H9 (cell line): ENCODE measurements around the gene DDX6. TPM values are rescaled to one million over a fixed set of nuclear protein-coding genes. Genes with fewer than 3 reads are reported as not detected.

ENCODE experiments used
- DNase-seq: peaks from one replicate; pipeline ENCODE4 v3.0.0-alpha.2; 2017
- H2AFZ ChIP-seq: one replicate; pipeline ENCODE4 v1.6.1; 2013; ENCODE audit warnings: mild to moderate bottlenecking, low read length, control low read depth, moderate library complexity
- H2AK5ac ChIP-seq: 2 replicates; pipeline ENCODE4 v1.6.1; 2013; ENCODE audit warnings: low read length, control low read depth, mixed read lengths; ENCODE audit not compliant: insufficient read length
- H2BK120ac ChIP-seq: one replicate; pipeline ENCODE4 v1.6.1; 2013; ENCODE audit warnings: low read depth, mild to moderate bottlenecking, low read length, control low read depth, inconsistent platforms; ENCODE audit not compliant: poor library complexity, severe bottlenecking
- H2BK12ac ChIP-seq: 2 replicates; pipeline ENCODE4 v1.6.1; 2013; ENCODE audit warnings: low read length, control low read depth, mixed read lengths, low read depth; ENCODE audit not compliant: insufficient read length
- H2BK15ac ChIP-seq: 2 replicates; pipeline ENCODE4 v1.6.1; 2013; ENCODE audit warnings: low read depth, low read length, control low read depth
- H2BK20ac ChIP-seq: one replicate; pipeline ENCODE4 v1.6.1; 2013; ENCODE audit warnings: low read depth, mild to moderate bottlenecking, low read length, control low read depth, inconsistent platforms; ENCODE audit not compliant: poor library complexity, severe bottlenecking
- H2BK5ac ChIP-seq: 2 replicates; pipeline ENCODE4 v1.6.1; 2013; ENCODE audit warnings: low read length, control low read depth, mixed read lengths; ENCODE audit not compliant: insufficient read length
- H3K14ac ChIP-seq: 2 replicates; pipeline ENCODE4 v1.6.1; 2013; ENCODE audit warnings: low read length, control low read depth; ENCODE audit not compliant: insufficient read depth
- H3K18ac ChIP-seq: 2 replicates; pipeline ENCODE4 v1.6.1; 2013; ENCODE audit warnings: low read depth, mild to moderate bottlenecking, mixed read lengths, low read length, control low read depth; ENCODE audit not compliant: insufficient read length
- H3K23ac ChIP-seq: 2 replicates; pipeline ENCODE4 v1.6.1; 2013; ENCODE audit warnings: low read length, control low read depth, mixed read lengths, low read depth; ENCODE audit not compliant: insufficient read length
- H3K23me2 ChIP-seq: 2 replicates; pipeline ENCODE4 v1.6.1; 2013; ENCODE audit warnings: low read depth, mild to moderate bottlenecking, mixed read lengths, low read length, control low read depth; ENCODE audit not compliant: insufficient read length, poor library complexity, severe bottlenecking
- H3K27ac ChIP-seq: 2 replicates; pipeline ENCODE4 v1.5.1; 2013; ENCODE audit warnings: low read length, control low read depth, mixed read lengths, low read depth; ENCODE audit not compliant: insufficient read length
- H3K27me3 ChIP-seq: 2 replicates; pipeline ENCODE4 v1.6.1; 2013; ENCODE audit warnings: low read length, control low read depth, inconsistent platforms; ENCODE audit not compliant: insufficient read depth
- H3K4ac ChIP-seq: 2 replicates; pipeline ENCODE4 v1.6.1; 2013; ENCODE audit warnings: low read depth, mild to moderate bottlenecking, control low read depth, inconsistent platforms, low read length, moderate library complexity
- H3K4me1 ChIP-seq: 2 replicates; pipeline ENCODE4 v1.6.1; 2013; ENCODE audit warnings: low read length, control low read depth, inconsistent platforms; ENCODE audit not compliant: insufficient read depth
- H3K4me2 ChIP-seq: 2 replicates; pipeline ENCODE4 v1.6.1; 2013; ENCODE audit warnings: low read length, control low read depth, mixed read lengths; ENCODE audit not compliant: insufficient read length, insufficient read depth
- H3K56ac ChIP-seq: 2 replicates; pipeline ENCODE4 v1.6.1; 2013; ENCODE audit warnings: low read depth, mild to moderate bottlenecking, mixed read lengths, low read length, control low read depth; ENCODE audit not compliant: insufficient read length
- H3K79me1 ChIP-seq: 2 replicates; pipeline ENCODE4 v1.6.1; 2013; ENCODE audit warnings: low read depth, mild to moderate bottlenecking, moderate library complexity, low read length, control low read depth, inconsistent platforms; ENCODE audit not compliant: insufficient read depth, poor library complexity, severe bottlenecking
- H3K79me2 ChIP-seq: 2 replicates; pipeline ENCODE4 v1.6.1; 2013; ENCODE audit warnings: low read length, control low read depth, inconsistent platforms; ENCODE audit not compliant: insufficient read depth
- H3K9ac ChIP-seq: 2 replicates; pipeline ENCODE4 v1.6.1; 2013; ENCODE audit warnings: low read length, control low read depth, mixed read lengths; ENCODE audit not compliant: insufficient read length; ENCODE audit errors: extremely low read depth
- H3K9me3 ChIP-seq: one replicate; pipeline ENCODE4 v1.6.1; 2013; ENCODE audit warnings: low read depth, low read length, inconsistent platforms; ENCODE audit not compliant: control insufficient read depth
- H3T11ph ChIP-seq: one replicate; pipeline ENCODE4 v1.6.1; 2013; ENCODE audit warnings: mild to moderate bottlenecking, low read length, control low read depth, inconsistent platforms
- H4K20me1 ChIP-seq: one replicate; pipeline ENCODE4 v1.6.1; 2013; ENCODE audit not compliant: control insufficient read depth, insufficient read length, insufficient read depth
- H4K5ac ChIP-seq: 2 replicates; pipeline ENCODE4 v1.6.1; 2013; ENCODE audit warnings: low read depth, mild to moderate bottlenecking, mixed read lengths, low read length, control low read depth; ENCODE audit not compliant: insufficient read length
- H4K8ac ChIP-seq: replicated peaks from 2 replicates; pipeline ENCODE4 v1.6.1; 2013; ENCODE audit warnings: low read length, control low read depth, mixed read lengths, low read depth; ENCODE audit not compliant: insufficient read length
- H4K91ac ChIP-seq: 2 replicates; pipeline ENCODE4 v1.6.1; 2013; ENCODE audit warnings: low read depth, mild to moderate bottlenecking, moderate library complexity, mixed read lengths, low read length, control low read depth; ENCODE audit not compliant: insufficient read length
- H3K27ac Mint-ChIP-seq, 3 experiments: 2 replicates in 2 of 3; 3 replicates in 1 of 3; pipeline ENCODE4 v1.8.0; 2020 to 2021; ENCODE audit warnings: mixed read lengths in 3 of 3, mild to moderate bottlenecking in 1 of 3, moderate library complexity in 1 of 3
- H3K27me3 Mint-ChIP-seq: 2 replicates; pipeline ENCODE4 v1.8.0; 2021; ENCODE audit warnings: low read depth, mild to moderate bottlenecking, moderate library complexity, mixed read lengths
- H3K36me3 Mint-ChIP-seq, 3 experiments: 2 replicates in 2 of 3; 3 replicates in 1 of 3; pipeline ENCODE4 v1.8.0; 2020 to 2021; ENCODE audit warnings: low read depth in 3 of 3, mixed read lengths in 3 of 3; ENCODE audit not compliant: insufficient read depth in 1 of 3
- H3K4me1 Mint-ChIP-seq, 2 experiments: 2 replicates each; pipeline ENCODE4 v1.8.0; 2020; ENCODE audit warnings: mixed read lengths in 2 of 2
- H3K4me3 Mint-ChIP-seq, 2 experiments: 2 replicates in 1 of 2; 3 replicates in 1 of 2; pipeline ENCODE4 v1.8.0; 2020 to 2021; ENCODE audit warnings: mild to moderate bottlenecking in 2 of 2, mixed read lengths in 2 of 2, moderate library complexity in 1 of 2
- H3K9me3 Mint-ChIP-seq, 2 experiments: 2 replicates in 1 of 2; 3 replicates in 1 of 2; pipeline ENCODE4 v1.8.0; 2020; ENCODE audit warnings: mild to moderate bottlenecking in 2 of 2, mixed read lengths in 2 of 2, moderate library complexity in 1 of 2
- CTCF ChIP-seq: fragments of 200-600 bp; sonication (generic); conservative IDR thresholded peaks from 3 replicates; pipeline ENCODE4 v1.8.0; 2021; ENCODE audit warnings: antibody characterized with exemption, mild to moderate bottlenecking
- WGBS: extraction: QIAGEN DNeasy Blood & Tissue Kit; methylation state at CpG from one replicate; pipeline ENCODE4 v1.1.7; 2013; ENCODE audit warnings: missing lambda C conversion rate, low lambda C conversion rate, mixed read lengths; ENCODE audit not compliant: insufficient read length; ENCODE audit errors: extremely low coverage; 5-methylcytosine and 5-hydroxymethylcytosine counted together
- total RNA-seq: library from RNA; stranded (reverse); gene quantifications from 2 replicates; pipeline ENCODE4 v1.2.1, GENCODE V29; 2021

Gene DDX6
- total RNA-seq, 1 experiment from 2014 or later, result 221 TPM

DNA sequence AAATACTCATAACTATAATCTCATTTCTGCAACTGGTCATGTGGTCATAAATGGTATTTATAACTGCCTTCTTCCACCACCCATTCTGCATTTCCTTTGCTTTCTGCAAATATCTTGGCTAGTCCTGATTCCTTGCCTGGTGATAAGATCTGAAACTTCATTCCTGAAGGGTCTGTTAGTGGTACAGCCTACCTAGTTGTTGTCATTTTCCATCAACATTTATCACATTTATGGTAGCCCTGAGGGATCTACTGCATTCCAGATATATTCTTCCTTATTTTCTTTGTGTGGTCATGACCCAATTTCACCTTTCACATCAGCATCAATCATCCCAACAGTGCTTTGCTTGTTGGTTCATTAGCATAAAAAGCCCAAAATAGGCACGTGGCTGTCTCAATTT lies 50.1 kb downstream of the DDX6 start:
- H3K4me3 Mint-ChIP-seq, result no peak overlapping the region
- no peak overlapping the region for H2BK120ac ChIP-seq

More for the DNA sequence above, 50.1 kb downstream of the DDX6 start:
- Histone ChIP-seq H2BK15ac (no peak overlapping the region), H4K8ac (no peak overlapping the region), H3K23ac (no peak overlapping the region), H4K20me1 (peaks cover 2% of the 10 kb centered on the region), H4K91ac (no peak overlapping the region), H3K27me3 (no peaks in the 10 kb centered on the region), H3K14ac (no peak overlapping the region), H3K79me1 (no peaks in the 10 kb centered on the region), H2BK5ac (no peak overlapping the region), H3K4ac (no peak overlapping the region), H3K9me3 (no peaks in the 10 kb centered on the region), H2BK20ac (no peak overlapping the region), H3T11ph (no peak overlapping the region), H3K56ac (no peak overlapping the region), H3K4me1 (peaks cover 3% of the 10 kb centered on the region; the same call in 1 of the 2 replicates), H3K79me2 (peaks cover 6% of the 10 kb centered on the region; the same call in 1 of the 2 replicates), H4K5ac (no peak overlapping the region), H3K9ac (no peak overlapping the region), H3K4me2 (no peak overlapping the region), H3K27ac (no peak overlapping the region), H3K23me2 (no peaks in the 10 kb centered on the region), H2BK12ac (no peak overlapping the region), H3K18ac (no peak overlapping the region), H2AFZ (no peak overlapping the region), H2AK5ac (no peak overlapping the region)
- H3K27me3 Mint-ChIP-seq, result peaks cover 2% of the 10 kb centered on the region
- H3K4me1 Mint-ChIP-seq, result peaks cover 12 to 22% of the 10 kb centered on the region in 2 experiments
- WGBS, result no CpG with 5 or more reads among the region's 1 CpG
- TF ChIP-seq CTCF, result no peak
- no peak for DNase-seq
- no peak overlapping the region for H3K27ac Mint-ChIP-seq
- peaks cover 4 to 5% of the 10 kb centered on the region in 2 experiments; a peak in 2 of 5 replicates for H3K9me3 Mint-ChIP-seq
- peaks cover 4 to 15% (median 10%) of the 10 kb centered on the region in 3 experiments; a peak in 6 of 7 replicates for H3K36me3 Mint-ChIP-seq
